GM15510 (cell line): ENCODE data around the gene DLX1.

ENCODE experiments used
- POLR2A ChIP-seq: IDR thresholded peaks from 3 replicates; pipeline ENCODE4 v1.6.1; 2011; ENCODE audit warnings: borderline replicate concordance; ENCODE audit not compliant: insufficient read length; ENCODE audit errors: extremely low read depth

Gene DLX1

GRCh38 chr2:172080641-172081220, 4.6 kb upstream of the DLX1 start:
- TF ChIP-seq POLR2A, result no peak

GRCh38 chr2:172081221-172082022, 3.9 kb upstream of the DLX1 start:
- TF ChIP-seq POLR2A, result no peak

DNA sequence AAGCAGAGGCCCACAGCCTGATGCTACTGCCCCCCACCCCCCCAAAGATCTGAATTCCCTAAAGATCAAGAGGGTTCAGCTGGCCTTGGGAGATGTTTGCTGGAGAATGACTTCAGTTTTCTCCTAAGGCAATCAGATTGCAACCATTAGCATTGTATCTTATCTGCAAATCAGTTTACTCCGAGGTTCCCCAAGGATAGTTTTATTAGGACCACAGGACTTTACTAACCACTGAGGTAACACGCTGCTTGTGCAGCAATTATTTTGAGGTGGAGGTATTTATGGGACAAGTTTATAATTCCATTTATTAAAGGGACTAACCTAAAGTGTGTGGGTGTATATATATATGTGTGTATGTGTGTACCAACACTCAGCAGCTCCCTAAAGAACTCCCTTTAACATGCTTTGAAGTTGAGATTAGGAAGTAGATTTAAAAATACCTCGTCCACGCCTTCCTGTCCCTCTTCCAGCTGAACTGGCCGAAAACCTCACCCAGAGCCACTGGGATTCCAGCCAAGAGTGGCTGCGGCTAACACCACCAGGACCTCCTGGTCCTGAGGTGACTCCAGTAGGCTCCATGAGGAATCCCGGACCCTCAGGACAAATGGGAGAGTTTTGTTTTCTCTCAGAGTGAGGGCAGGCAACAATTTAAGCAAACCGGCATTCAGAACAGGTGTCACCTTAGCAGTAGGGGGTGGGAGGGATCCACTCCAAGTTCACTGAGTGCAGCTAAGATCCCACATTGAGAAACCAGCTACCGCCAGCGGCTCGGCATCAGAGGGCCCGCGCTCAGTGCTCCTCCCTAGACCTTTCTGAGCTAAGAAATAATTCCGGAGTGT, 3.0 kb upstream of the DLX1 start:
- TF ChIP-seq POLR2A, result no peak

DNA sequence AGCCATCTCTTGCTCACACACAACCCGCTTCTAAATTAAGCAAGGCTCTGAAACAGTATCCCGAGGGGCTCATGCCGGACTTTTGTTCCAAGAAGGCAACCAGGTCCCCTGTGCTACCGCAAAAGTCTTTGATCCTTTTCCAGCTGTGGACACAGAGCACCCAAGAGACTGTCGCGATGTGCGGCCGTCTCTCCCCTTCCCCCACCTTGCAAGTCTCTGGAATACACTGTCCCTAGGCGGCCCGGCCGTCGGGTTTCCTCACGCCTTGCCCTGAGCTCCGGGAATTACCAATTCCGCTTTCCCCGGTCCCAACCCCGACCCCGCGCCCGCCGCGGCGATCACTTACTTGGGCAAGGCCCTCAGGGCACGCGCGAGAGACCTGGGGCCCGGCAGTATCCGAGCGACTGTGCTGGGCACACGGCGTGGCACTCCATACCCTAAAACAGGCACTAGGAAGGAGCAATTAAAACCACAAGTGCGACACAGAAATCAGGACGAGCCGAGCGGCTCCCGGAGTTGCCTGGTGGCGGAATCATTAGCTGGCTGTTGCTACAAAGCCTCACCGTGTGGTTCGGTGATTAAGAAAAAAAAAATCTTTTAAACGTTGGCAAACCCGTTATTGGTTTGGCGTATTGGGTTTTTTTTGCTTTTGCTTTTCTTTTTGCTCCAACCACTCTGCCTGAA, 2.2 kb upstream of the DLX1 start:
- TF ChIP-seq POLR2A, result no peak

- TF ChIP-seq POLR2A, result no peak
These were observed 1.5 kb upstream of the DLX1 start for GRCh38 chr2:172083628-172084394.

DNA sequence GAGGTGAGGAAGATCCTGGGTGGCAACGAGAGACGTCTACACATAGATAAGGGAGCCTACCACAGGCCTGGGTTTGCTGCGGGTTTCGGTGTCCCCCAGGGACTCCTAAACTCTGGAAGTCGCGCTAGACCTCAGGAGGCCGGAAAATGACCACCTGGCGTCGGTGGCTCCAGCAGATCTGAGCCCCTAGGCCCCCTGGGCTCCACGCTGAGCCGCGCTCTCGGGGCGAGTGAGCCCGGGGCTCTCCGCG, 987 bp upstream of the DLX1 start:
- no peak for TF ChIP-seq POLR2A

DNA sequence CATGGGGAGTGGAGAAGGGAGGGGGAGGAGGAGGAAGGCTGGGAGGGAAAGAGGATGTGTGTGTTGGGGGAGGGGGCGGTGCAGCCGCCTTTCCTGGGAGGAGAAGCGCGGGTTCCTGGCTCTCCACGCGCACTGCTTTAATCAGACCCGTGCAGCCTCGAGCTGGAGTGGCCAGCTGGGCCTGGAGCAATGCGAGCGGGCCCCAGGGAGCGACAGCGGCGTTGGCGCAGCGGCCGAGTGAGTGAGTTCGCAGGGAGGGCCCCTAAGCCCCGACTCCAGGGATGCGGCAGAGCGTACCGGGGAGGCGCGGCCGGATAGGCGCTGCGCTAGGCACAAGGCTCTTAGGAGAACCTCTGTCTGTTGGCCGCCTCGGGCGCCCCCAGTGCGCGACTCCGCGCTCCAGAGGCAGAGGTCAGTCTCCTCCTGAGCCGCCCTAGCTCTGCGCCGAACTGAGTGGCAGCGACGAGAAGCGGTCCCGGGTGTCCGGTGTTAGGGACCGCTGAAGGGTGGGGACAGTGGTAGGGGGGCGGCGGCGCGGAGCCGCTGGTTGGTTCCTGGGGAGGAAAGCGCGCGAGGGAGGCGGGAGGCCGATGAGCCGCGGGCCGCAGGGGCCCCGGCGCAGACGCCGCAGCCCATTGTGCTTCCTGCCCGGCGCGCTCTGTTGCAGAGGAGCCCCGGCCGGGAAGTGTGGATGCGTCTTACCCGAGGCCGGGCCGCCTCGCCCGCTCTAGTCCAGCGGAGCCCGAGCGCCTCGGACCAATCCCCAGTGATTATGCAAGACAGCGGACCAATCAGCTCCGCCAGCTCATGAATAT, 455 bp upstream of the DLX1 start:
- TF ChIP-seq POLR2A, result no peak

DNA sequence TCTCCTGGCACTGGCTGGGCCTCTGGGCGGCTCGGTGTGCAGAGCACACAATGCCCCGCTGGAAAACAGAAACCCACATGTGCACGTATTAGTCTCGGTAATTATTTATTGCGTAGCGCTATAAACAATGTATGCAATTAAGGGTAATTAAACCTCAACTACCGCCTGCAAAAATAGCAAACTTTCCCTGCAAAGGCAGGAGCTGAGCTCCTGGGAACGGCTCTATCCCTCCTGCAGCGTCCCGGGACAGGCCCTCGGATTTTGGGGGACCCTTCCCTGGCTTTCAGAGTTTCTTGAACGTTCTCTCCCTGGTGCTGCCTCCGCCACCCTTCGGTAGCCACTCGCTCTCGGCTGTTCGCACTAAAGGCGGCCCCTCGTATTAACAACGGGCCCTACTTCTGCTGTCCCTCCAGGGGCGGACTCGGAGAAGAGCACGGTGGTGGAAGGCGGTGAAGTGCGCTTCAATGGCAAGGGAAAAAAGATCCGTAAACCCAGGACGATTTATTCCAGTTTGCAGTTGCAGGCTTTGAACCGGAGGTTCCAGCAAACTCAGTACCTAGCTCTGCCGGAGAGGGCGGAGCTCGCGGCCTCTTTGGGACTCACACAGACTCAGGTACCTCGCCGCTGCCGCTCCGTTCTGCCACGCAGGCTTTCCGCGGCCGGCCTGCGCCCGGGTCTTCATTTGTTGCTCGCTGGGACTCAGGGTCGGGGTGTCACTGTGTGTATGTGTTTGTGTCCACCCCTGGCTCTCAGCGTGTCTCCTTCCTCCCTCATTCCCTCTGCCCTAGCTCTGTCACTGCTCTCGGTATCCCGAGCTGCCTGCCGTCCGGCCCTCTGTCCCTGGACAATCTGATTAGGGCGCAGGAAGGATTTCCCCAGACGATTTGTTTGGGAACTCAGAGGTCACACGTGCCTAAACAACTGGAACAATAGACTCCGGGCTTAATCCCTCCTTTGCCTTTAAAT, 1.2 kb downstream of the DLX1 start:
- TF ChIP-seq POLR2A, result no peak

DNA sequence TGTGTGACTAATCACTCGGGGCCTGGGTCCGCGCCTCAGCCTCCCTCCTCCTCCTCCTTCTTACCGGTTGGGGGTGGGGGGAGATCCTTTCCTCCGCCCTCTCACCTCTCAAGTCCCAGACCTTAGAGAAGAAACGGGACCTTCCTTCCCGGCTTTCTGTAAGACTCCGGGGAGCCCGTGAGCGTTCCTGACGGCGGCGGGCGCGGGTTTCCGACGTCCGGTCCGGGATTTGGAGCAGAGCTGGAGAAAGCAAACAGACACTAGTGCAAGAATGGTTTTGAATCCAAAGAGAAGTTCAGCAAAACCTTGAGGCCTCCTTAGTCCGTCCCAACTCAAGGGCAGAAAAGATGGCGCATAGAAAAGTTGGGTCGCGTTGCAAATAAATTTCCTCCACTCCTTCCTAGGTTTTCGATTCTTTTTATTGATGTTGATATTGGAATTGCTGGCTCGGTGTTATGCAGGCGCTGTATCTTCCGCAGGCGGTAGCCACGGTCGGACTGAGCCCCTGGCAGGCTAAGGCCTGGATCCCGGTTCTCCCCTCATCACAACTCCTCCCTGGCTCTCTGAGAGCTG, 2.0 kb downstream of the DLX1 start:
- TF ChIP-seq POLR2A, result no peak

- no peak for TF ChIP-seq POLR2A
These were observed 2.5 kb downstream of the DLX1 start for GRCh38 chr2:172087780-172088244.

GRCh38 chr2:172088245-172089004, 3.1 kb downstream of the DLX1 start:
- no peak for TF ChIP-seq POLR2A
